ENCODE measurements around the gene MAP3K12.
A peak's percentile ranks its signal among the peaks of the same experiment; 100 is the strongest.
"Not testable (repeated sequence)": the region's sequence is repeated elsewhere in the genome, so short reads cannot be mapped to it uniquely, and the experiment has no call there.

MAP3K12 gene

DNA sequence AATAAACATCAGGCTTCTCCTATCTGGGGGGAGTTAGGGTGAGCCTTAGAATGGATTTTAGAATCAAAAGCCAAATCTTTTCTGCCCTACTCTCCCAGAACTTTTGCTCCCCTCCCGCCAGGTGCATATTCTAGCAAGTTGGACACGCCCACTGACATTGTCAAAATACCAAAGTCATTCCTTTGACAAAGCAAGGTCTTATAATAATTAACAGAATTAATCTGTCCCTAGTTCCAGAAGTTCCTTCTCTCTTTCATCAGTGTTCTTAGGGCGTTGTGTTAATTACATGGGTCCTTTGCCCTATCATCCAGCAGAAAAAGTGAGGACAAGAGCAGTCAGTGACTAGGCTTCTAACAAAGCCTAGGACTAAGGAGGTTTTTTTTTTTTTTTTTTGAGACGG lies 55.3 kb downstream of the MAP3K12 start:
- H3K36me3 ChIP-seq (ENCODE audit: insufficient read depth, low read length), result peaks cover 56% of the 10 kb centered on the region
- H3K4me3 ChIP-seq (ENCODE audit: low read depth, low read length, poor library complexity, severe bottlenecking), result no peak overlapping the region
- H3F3A ChIP-seq (ENCODE audit: insufficient read depth, low read length), result no peaks in the 10 kb centered on the region
- no peak overlapping the region for H2AFZ ChIP-seq (ENCODE audit: low read length)
- H3K27ac ChIP-seq (ENCODE audit: low read depth, low read length, poor library complexity, severe bottlenecking), result no peak overlapping the region
- H3K79me2 ChIP-seq (ENCODE audit: insufficient read depth, low read length), result peaks cover 14% of the 10 kb centered on the region
- no peak overlapping the region; the same call in 1 of the 2 replicates for H3K4me2 ChIP-seq (ENCODE audit: low read length)
- H3K9me2 ChIP-seq (ENCODE audit: low read depth, low read length), result no peaks in the 10 kb centered on the region
- H4K20me1 ChIP-seq (ENCODE audit: insufficient read depth, low read length), result no peaks in the 10 kb centered on the region
- H3K9ac ChIP-seq (ENCODE audit: low read length), result no peak overlapping the region
- H3K27me3 ChIP-seq (ENCODE audit: insufficient read depth, low read length), result no peaks in the 10 kb centered on the region
- peaks cover 26% of the 10 kb centered on the region for H3K4me1 ChIP-seq (ENCODE audit: insufficient read depth, low read length, severe bottlenecking)
- TF ChIP-seq EZH2 (IDR thresholded peaks at IDR 0.05; ENCODE audit: borderline replicate concordance, low read length), result no peak
- TF ChIP-seq, protein P1, sequence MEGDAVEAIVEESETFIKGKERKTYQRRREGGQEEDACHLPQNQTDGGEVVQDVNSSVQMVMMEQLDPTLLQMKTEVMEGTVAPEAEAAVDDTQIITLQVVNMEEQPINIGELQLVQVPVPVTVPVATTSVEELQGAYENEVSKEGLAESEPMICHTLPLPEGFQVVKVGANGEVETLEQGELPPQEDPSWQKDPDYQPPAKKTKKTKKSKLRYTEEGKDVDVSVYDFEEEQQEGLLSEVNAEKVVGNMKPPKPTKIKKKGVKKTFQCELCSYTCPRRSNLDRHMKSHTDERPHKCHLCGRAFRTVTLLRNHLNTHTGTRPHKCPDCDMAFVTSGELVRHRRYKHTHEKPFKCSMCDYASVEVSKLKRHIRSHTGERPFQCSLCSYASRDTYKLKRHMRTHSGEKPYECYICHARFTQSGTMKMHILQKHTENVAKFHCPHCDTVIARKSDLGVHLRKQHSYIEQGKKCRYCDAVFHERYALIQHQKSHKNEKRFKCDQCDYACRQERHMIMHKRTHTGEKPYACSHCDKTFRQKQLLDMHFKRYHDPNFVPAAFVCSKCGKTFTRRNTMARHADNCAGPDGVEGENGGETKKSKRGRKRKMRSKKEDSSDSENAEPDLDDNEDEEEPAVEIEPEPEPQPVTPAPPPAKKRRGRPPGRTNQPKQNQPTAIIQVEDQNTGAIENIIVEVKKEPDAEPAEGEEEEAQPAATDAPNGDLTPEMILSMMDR (IDR thresholded peaks at IDR 0.05; ENCODE audit: low read length), result no peak
- H3K9me3 ChIP-seq (ENCODE audit: low read length), result no peaks in the 10 kb centered on the region

DNA sequence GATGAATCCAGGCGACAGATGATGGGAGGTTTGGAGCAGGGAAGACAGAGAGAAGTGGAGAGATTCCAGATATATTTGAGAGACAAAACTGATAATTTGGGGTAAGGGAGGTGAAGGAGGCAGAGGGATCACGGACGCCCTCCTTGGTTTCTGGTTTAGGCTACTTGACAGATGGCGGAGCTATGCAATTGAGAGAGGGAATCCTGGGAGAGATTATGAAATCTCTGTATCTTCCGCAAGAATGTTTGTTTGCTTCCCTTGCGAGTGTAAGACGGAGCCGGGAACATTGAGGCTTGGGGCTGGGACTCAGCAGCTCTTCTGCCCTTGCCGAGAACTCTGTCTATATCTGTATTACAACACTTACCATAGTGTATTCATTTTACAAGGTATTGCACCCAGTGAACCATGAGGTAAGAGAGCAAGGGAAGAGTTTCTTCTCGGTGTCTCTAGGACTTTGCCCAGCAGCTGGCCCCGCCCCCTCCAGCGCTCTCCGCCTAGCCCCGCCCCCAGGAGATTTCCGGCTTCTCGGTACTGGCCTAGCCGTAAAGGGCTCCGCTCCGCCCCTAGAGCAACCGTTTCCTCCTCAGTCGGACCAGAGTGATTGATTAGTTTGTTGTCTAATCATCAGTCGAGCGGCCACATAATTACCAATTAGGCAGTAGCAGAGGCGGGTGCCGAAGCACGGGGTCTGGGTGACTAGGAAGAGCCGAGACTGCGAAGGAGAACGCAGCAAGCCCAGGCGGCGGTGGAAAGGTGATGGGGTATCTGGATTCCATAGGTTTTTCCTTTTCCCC lies 58.0 kb downstream of the MAP3K12 start, which contains the start of gene PRR13:
Gene PRR13 (plus strand): TSS at position 695 of the 794 bp plus-strand sequence. CDS start 981 bp downstream, outside the sequence.
- H3K9ac ChIP-seq (ENCODE audit: low read length), result peak within 1 kb of the TSS; percentile 99
- no peaks in the 10 kb centered on the region for H4K20me1 ChIP-seq (ENCODE audit: insufficient read depth, low read length)
- H3K4me3 ChIP-seq (ENCODE audit: low read depth, low read length, poor library complexity, severe bottlenecking), result peak within 1 kb of the TSS; percentile 99
- H3K27ac ChIP-seq (ENCODE audit: low read depth, low read length, poor library complexity, severe bottlenecking), result peak within 1 kb of the TSS; percentile 71
- no peaks in the 10 kb centered on the region for H3K27me3 ChIP-seq (ENCODE audit: insufficient read depth, low read length)
- peaks cover 14% of the 10 kb centered on the region for H3K79me2 ChIP-seq (ENCODE audit: insufficient read depth, low read length)
- no peaks in the 10 kb centered on the region for H3K9me3 ChIP-seq (ENCODE audit: low read length)
- peak within 1 kb of the TSS; percentile 60 for H2AFZ ChIP-seq (ENCODE audit: low read length)
- H3K4me2 ChIP-seq (ENCODE audit: low read length), result peak within 1 kb of the TSS; percentile 68
- H3K9me2 ChIP-seq (ENCODE audit: low read depth, low read length), result no peaks in the 10 kb centered on the region
- TF ChIP-seq, protein P1 (IDR thresholded peaks at IDR 0.05; ENCODE audit: low read length), result no peak
- TF ChIP-seq EZH2 (IDR thresholded peaks at IDR 0.05; ENCODE audit: borderline replicate concordance, low read length), result no peak
- H3F3A ChIP-seq (ENCODE audit: insufficient read depth, low read length), result no peaks in the 10 kb centered on the region
- peaks cover 33% of the 10 kb centered on the region for H3K36me3 ChIP-seq (ENCODE audit: insufficient read depth, low read length)
- peaks cover 26% of the 10 kb centered on the region for H3K4me1 ChIP-seq (ENCODE audit: insufficient read depth, low read length, severe bottlenecking)

DNA sequence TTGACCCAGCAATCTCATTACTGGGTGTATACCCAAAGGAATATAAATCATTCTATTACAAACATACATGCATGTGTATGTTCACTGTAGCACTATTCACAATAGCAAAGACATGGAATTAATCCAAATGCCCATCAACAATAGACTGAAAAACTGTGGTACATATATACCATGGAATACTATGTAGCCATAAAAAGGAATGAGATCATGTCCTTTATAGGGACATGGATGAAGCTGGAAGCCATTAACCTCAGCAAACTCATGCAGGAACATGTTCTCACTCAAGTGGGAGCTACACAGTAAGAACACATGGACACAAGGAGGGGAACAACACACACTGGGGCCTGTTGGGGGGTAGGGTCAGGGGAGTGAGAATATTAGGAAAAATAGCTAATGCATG lies 59.7 kb downstream of the MAP3K12 start:
- not testable (repeated sequence) for H3K27ac ChIP-seq (ENCODE audit: low read depth, low read length, poor library complexity, severe bottlenecking); H3K4me2 ChIP-seq (ENCODE audit: low read length); H3K27me3 ChIP-seq (ENCODE audit: insufficient read depth, low read length); H4K20me1 ChIP-seq (ENCODE audit: insufficient read depth, low read length); H2AFZ ChIP-seq (ENCODE audit: low read length); H3K9me2 ChIP-seq (ENCODE audit: low read depth, low read length); H3K4me3 ChIP-seq (ENCODE audit: low read depth, low read length, poor library complexity, severe bottlenecking); H3K9me3 ChIP-seq (ENCODE audit: low read length); H3F3A ChIP-seq (ENCODE audit: insufficient read depth, low read length); H3K9ac ChIP-seq (ENCODE audit: low read length)
- peaks cover 14% of the 10 kb centered on the region for H3K79me2 ChIP-seq (ENCODE audit: insufficient read depth, low read length)
- H3K36me3 ChIP-seq (ENCODE audit: insufficient read depth, low read length), result peaks cover 17% of the 10 kb centered on the region
- H3K4me1 ChIP-seq (ENCODE audit: insufficient read depth, low read length, severe bottlenecking), result peaks cover 26% of the 10 kb centered on the region

DNA sequence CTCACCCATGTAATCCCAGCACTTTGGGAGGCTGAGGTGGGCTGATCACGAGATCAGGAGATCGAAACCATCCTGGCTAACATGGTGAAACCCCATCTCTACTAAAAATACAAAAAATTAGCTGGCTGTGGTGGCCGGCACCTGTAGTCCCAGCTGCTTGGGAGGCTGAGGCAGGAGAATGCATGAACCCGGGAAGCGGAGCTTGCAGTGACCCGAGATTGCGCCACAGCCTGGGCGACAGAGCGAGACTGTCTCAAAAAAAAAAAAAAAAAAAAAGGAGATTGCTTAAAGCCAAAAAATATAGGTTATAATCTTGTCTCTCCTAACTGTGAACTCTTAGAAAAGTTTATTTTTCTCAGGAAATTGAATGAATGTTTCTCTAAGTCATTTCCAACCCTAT lies 63.9 kb downstream of the MAP3K12 start:
- not testable (repeated sequence) for H3K4me1 ChIP-seq (ENCODE audit: insufficient read depth, low read length, severe bottlenecking); H3K4me2 ChIP-seq (ENCODE audit: low read length); H4K20me1 ChIP-seq (ENCODE audit: insufficient read depth, low read length); H3K4me3 ChIP-seq (ENCODE audit: low read depth, low read length, poor library complexity, severe bottlenecking); H2AFZ ChIP-seq (ENCODE audit: low read length); H3K27ac ChIP-seq (ENCODE audit: low read depth, low read length, poor library complexity, severe bottlenecking); H3K9ac ChIP-seq (ENCODE audit: low read length); H3K27me3 ChIP-seq (ENCODE audit: insufficient read depth, low read length); H3F3A ChIP-seq (ENCODE audit: insufficient read depth, low read length); H3K36me3 ChIP-seq (ENCODE audit: insufficient read depth, low read length); H3K79me2 ChIP-seq (ENCODE audit: insufficient read depth, low read length); H3K9me3 ChIP-seq (ENCODE audit: low read length); H3K9me2 ChIP-seq (ENCODE audit: low read depth, low read length)
